ENCODE results near the gene LRRC8D.
"Not testable (repeated sequence)": the region's sequence is repeated elsewhere in the genome, so short reads cannot be mapped to it uniquely, and the experiment has no call there.

The LRRC8D gene

DNA sequence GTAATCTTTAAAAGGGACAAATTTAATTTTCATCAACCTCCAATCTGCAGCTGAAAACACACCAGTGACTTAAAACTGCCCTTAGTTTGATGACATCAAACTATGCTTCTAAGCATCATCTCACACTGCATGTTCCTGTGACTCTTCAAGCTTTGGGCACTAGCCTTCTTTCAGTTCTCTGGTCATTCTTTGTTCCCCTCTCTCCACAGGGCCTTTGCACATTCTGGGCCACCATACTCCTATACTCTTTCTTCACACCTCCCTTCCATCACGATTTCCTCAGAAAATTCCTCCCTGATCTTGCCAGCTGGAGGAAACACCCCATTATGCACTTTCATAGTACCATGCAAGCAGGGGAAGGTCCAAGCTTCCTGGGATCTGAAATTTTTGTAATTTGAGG is 96.5 kb downstream of the LRRC8D start:
- no peak for DNase-seq

DNA sequence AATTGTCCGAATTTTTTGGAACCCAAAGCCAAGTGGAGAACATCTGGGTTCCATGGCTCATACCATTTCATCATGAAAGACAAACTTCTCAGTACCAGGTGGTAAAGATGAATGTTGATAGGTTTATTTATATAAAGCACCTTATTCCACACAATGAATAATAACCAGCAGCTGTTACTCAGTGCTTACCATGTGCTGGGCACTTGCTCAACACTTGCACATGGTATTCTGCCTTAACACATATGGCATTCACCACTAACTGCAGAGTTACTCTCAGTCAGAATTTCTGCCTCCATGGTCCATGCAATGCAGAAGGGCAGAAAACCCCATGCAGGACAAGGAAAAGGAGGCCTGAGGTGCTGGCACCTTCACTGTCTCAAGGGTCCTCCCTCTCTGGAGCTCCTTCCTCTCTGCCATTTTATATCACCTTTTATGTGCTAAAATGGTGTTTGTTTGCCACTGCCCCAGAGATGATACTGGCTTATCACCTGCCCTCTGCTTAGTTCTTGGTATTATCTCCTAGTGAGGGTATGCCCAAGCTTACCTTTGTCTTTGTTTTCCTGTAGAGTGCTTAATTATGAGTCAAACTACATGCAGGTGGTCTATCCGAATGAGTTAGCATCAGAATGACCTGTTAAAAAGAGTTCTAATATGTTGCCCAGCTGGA is 97.4 kb downstream of the LRRC8D start:
- DNase-seq, result no peak

DNA sequence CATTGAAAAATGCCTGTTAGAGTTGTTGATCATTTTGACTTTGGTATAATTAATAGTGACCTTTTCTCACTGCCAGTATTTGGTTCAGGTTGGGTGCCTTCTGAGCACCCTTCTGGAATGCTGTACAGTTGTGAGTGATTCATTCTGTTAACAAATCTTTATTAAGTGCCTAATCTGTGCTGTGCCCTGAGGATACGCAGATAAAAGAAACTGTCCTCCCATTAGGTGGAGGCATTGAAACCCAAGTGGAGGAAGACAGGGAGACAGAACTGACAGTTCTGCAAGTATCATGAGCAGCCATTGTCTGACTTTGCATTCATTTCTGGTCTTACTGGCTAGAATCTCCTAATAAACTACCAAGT is 97.9 kb downstream of the LRRC8D start:
- no peak for DNase-seq

GRCh38 chr1:89919174-89919573 is 98.3 kb downstream of the LRRC8D start:
- no peak for DNase-seq

GRCh38 chr1:89922911-89923310 is 102.1 kb downstream of the LRRC8D start:
- no peak for DNase-seq

- DNase-seq, result no peak
Measured at GRCh38 chr1:89923517-89923916, 102.7 kb downstream of the LRRC8D start.

DNA sequence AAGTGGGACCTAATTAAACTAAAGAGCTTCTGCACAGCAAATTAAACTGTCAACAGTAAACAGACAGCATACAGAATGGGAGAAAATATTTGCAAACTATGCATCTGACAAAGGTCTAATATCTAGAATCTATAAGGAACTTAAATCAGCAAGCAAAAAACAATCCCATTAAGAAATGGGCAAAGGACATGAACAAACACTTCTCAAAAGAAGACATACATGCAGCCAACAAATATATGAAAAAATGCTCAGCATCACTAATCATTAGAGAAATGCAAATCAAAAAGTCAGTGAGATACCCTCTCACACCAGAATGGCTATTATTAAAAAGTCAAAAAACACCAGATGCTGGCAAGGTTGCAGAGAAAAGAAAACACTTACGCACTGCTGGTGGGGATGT is 103.2 kb downstream of the LRRC8D start:
- not testable (repeated sequence) for DNase-seq

DNA sequence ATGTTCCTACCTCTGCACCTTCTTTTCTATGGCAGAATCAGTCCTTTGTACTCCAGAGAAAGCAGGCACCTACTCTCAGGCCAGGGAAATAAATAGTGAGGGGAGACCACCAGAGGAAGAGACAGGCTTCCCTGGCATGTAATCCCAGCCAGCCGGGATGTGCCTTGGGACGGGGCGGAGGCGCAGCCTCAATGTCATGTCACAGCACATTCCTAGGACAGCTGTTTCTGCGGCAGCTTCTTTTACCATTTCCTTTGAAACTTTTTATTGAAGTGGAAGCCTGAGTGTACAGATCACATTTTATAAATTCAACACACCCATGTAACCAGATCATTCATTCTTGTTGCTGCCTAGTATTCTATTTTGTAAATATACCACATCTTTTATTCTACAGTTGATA is 106.2 kb downstream of the LRRC8D start:
- DNase-seq, result no peak

DNA sequence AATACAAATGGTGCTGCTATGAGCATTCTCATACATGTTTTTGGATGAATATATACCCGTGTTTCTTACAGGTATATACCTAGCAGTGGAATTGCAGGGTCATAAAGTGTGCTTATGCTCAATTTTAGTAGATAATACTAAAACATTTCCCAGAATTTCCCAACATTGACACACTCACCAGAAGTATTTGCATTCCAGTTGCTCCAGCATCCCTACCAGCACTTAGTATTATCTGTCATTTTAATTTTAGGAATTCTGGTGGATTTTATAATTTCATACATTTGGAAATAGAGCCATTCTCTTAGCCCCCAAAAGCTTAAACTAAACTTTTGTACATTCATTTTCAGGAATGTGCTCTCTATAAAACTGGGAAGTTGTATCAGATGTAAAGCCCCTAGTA is 106.6 kb downstream of the LRRC8D start:
- no peak for DNase-seq

- DNase-seq, result no peak
Measured at GRCh38 chr1:89928506-89928905, 107.7 kb downstream of the LRRC8D start.

GRCh38 chr1:89929467-89930063 is 108.7 kb downstream of the LRRC8D start:
- no peak for DNase-seq

GRCh38 chr1:89930579-89930978 is 109.7 kb downstream of the LRRC8D start:
- no peak for DNase-seq

DNA sequence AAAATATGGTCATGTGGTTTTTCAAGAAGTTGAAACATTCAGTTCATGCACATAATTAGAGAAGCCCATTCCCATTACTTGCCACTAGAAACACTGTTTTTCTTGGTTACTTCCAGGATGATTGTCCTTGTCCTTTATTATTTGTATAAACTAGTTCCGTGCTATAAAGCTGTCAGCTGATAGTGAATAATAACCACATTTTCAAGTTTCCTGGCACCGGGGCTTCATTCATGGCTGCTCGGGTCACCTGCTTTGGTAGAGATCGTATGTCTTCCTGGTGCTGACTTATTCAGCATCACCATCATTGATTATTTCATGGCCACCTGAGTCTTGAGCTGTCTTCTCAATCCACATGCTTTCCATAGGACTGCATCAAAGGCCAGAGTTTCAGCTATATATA is 111.1 kb downstream of the LRRC8D start:
- DNase-seq, result no peak

GRCh38 chr1:89932598-89933364 is 111.9 kb downstream of the LRRC8D start:
- DNase-seq, result no peak

- no peak for DNase-seq
Measured at GRCh38 chr1:89934461-89934860, 113.6 kb downstream of the LRRC8D start.

DNA sequence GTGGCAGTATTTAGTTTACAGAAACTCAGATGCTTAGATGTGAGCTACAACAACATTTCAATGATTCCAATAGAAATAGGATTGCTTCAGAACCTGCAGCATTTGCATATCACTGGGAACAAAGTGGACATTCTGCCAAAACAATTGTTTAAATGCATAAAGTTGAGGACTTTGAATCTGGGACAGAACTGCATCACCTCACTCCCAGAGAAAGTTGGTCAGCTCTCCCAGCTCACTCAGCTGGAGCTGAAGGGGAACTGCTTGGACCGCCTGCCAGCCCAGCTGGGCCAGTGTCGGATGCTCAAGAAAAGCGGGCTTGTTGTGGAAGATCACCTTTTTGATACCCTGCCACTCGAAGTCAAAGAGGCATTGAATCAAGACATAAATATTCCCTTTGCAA is 114.4 kb downstream of the LRRC8D start:
- DNase-seq, result no peak

DNA sequence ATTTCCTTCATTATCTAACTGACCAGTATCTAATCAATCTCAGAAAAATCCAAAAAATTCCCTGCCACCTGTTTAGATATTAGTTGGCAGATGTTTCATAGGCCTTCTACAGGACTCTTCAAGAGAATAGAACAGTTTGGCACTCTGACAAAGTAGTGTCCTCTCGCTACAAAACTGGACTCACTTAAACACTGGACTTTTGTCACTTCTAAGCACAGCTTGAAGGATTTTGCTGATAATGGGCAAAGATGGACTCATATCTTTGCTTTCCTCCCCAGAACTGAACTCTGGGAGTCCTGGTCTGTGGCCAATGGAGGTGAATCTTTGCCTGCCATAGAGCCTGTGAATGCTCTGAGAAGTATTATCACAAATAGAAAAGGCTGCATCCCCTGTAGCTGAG is 115.9 kb downstream of the LRRC8D start:
- no peak for DNase-seq

DNA sequence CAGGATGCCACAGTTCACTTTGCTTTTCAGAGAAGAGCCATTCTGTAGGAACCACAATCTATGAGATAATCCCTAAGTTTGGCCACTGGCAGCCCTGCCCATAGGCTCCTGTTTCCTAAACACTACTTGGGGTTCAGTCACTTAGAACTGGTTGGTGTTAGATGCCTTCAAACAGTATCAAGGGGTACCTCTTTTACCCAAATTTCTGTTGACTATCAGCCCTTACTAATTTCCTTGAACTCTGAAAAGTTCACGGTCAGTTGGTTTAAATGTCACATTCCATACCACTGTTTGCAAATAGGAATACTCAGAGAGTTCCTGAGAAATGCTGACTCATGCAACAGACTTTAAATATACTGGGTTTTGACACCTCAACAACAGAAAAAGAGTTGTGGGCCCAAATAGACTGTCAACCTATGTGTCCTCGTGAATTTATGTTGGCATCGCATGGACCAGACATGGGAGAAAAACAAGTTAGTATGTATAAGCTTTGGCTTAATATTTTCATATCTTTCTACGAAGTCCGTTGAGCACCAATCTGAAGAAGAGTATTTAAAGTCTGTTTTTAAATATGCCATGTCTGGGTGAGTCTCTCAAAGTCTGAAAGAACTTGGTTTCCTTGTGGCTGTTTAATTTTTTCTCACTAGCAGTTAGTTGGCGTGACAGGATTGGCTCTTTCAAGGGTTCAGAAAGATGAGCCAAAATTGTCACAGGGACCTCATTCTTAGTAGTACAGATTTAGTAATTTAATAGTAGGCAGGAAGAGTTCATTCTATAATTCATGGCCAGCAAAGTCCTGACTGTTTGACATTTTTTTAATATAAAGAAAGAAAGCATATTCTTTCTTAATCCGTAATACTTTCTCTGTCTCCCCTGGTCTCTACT is 117.6 kb downstream of the LRRC8D start:
- DNase-seq, result no peak

- no peak for DNase-seq
Measured at GRCh38 chr1:89939059-89939570, 118.3 kb downstream of the LRRC8D start.

DNA sequence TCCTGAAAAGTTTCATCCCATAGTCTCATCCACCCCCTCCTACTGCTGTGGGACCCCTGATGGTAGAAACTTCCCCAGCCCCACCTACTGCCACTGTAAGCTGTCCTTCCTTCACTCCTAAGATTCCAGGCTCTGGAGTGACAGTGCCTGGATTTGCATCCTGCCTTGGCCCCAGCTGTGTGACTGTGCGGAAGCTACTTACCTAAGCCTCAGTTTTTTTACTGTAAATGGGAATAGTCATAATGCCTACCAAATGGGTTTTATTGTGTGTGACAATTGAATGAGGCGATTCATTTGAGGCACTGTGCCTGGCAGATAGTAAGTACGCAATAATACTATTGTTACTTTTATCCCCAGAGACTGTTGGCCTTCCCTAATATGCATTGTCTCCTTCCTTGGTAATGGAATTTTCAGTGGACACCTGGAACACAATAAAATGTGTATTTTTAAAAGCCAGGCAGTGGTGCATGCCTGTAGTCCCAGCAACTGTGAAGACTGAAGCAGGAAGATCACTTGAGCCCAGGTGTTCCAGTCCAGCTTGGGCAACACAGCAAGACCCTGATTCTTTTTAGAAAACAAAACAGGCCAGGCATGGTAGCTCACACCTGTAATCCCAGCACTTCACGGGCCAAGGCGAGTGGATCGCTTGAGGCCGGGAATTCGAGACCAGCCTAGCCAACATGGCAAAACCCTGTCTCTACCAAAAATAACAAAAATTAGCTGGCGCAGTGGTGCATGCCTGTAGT is 119.0 kb downstream of the LRRC8D start:
- DNase-seq, result no peak

GRCh38 chr1:89941110-89941766 is 120.4 kb downstream of the LRRC8D start:
- peak; percentile 75 for DNase-seq

DNA sequence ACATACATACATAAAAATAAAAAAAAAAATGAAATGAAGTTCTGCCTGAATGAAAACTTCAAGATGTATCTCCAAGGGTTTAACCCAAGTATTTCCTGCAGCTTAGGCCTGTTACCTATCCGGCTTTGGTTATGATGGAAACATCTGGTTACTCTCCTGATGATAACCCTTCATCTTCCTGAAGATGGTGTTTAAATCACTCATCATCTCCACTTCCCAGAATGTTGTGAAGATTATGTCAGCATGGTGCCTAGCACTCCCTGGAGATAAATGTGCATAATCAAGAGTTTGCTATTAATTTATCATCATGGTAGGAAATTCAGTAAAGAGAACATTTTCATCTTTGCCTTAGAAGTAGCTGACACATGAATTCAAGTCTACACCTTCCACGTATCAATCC is 121.2 kb downstream of the LRRC8D start:
- no peak for DNase-seq
